Measurements from ENCODE around the gene XKRX. TPM values are rescaled to one million over a fixed set of nuclear protein-coding genes. Genes with fewer than 3 reads are reported as not detected.

The XKRX gene
- total RNA-seq, 1 experiment from 2014 or later, result 0.34 TPM

Other genes starting within 250 kb of the XKRX start
- not detected in 2 replicates for gene SYTL4, start 196.8 kb downstream of the XKRX start, total RNA-seq (2014; rRNA removed; shearing (Covaris generic))
- gene CSTF2, start 108.5 kb downstream of the XKRX start, total RNA-seq (2014; rRNA removed; shearing (Covaris generic)), result 37.5 and 38.6 TPM in 2 replicates
- gene NOX1, start 54.6 kb downstream of the XKRX start, total RNA-seq (2014; rRNA removed; shearing (Covaris generic)), result not detected in 2 replicates
- not detected in 2 replicates for gene ARL13A, start 40.8 kb upstream of the XKRX start, total RNA-seq (2014; rRNA removed; shearing (Covaris generic))
- gene TRMT2B, start 123.2 kb upstream of the XKRX start, total RNA-seq (2014; rRNA removed; shearing (Covaris generic)), result 15.4 and 16.4 TPM in 2 replicates
- gene TMEM35A, start 150.0 kb upstream of the XKRX start, total RNA-seq (2014; rRNA removed; shearing (Covaris generic)), result 0.10 and 0.13 TPM in 2 replicates
- gene CENPI, start 169.3 kb upstream of the XKRX start, total RNA-seq (2014; rRNA removed; shearing (Covaris generic)), result 39.8 and 48.4 TPM in 2 replicates